PC-9 (cell line): Measurements from ENCODE around the gene PHOSPHO2.

Source experiments
- CTCF ChIP-seq: fragments of 200-600 bp; sonication (generic); conservative IDR thresholded peaks from 2 replicates; pipeline ENCODE4 v1.6.1; 2017; ENCODE audit warnings: mixed run types, antibody characterized with exemption, mild to moderate bottlenecking, moderate library complexity
- EZH2 ChIP-seq: fragments of 200-600 bp; sonication (generic); IDR thresholded peaks from 2 replicates; pipeline ENCODE4 v1.8.0; 2017; ENCODE audit warnings: antibody characterized with exemption, low read depth

GRCh38 chr2:169683054-169683424, 11.2 kb upstream of the PHOSPHO2 start:
- TF ChIP-seq CTCF = no peak
- TF ChIP-seq EZH2 = no peak
